Hepatocyte (in vitro differentiated cells): ENCODE data around the gene SSU72.

ENCODE experiments used
- CTCF ChIP-seq: fragments of 200-600 bp; sonication (generic); IDR thresholded peaks from 2 replicates; pipeline ENCODE4 v1.5.1; 2016; ENCODE audit warnings: antibody characterized with exemption, mild to moderate bottlenecking; ENCODE audit not compliant: poor library complexity
- EZH2 ChIP-seq: fragments of 200-600 bp; sonication (generic); IDR thresholded peaks from 2 replicates; pipeline ENCODE4 v1.6.1; 2016; ENCODE audit warnings: antibody characterized with exemption, mild to moderate bottlenecking, borderline replicate concordance

- TF ChIP-seq CTCF: no peak
- TF ChIP-seq EZH2: no peak
Measured at GRCh38 chr1:1556505-1556904, 18.2 kb downstream of the SSU72 start.
